DMS53 treated with DMSO at 0.1 percent for 48 hours (cell line): Measurements from ENCODE around the gene GAS7.

Experiments
- DNase-seq: peaks from one replicate; lab custom pipeline; 2025; ENCODE audit not compliant: unreplicated experiment; lab: John Stamatoyannopoulos, UW

The GAS7 gene

DNA sequence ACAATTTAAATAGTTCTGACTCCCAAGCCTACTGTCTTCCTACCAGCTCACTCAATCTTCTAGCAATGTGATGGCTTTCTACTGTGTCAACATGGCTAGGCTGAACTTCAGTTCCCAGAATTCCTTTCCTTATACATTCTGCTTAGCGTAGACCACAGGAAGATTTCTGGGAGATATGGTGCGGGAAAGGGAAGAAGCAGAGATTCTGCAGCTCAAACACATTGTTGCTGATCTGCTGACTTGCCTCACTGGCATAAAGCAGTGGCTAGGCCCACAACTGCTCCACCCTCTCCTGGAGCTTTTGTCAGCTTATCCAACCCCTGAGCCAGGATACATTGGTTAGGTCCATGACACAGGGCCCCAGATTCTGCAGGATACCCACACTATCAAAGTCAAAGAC lies 58.8 kb downstream of the GAS7 start:
- DNase-seq: no peak

DNA sequence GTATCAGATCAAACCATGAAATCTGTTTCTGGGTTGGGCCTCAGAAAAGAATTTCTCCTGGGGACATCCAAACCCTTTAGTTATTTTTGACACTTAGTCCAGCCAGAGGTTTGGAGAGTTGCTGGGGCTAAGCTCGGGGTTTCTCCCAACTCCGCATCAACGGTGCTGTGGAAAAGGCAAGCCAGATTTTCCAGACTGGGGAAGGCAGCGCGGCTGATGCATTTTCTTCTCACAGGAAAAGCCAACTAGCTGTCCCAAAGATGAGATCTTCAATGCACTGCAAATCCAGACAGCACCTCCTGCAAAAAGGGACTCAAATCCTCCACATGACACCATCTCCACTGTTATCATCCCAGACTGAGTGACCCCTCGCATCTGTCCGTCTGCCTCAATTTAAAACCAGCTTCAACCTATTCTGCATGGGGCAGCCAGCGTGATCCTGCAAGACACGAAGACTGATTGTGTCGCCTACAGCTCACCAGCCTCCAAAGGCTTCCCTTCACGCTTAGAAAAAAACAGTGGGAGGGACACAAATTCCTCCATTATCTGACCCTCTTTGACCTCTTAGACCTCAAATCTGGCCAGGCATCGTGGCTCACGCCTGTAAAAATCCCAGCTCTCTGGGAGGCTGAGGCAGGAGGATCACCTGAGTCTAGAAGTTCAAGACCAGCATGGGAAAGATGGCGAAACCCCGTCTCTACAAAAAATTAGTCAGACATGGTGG lies 62.0 kb downstream of the GAS7 start:
- DNase-seq: no peak

DNA sequence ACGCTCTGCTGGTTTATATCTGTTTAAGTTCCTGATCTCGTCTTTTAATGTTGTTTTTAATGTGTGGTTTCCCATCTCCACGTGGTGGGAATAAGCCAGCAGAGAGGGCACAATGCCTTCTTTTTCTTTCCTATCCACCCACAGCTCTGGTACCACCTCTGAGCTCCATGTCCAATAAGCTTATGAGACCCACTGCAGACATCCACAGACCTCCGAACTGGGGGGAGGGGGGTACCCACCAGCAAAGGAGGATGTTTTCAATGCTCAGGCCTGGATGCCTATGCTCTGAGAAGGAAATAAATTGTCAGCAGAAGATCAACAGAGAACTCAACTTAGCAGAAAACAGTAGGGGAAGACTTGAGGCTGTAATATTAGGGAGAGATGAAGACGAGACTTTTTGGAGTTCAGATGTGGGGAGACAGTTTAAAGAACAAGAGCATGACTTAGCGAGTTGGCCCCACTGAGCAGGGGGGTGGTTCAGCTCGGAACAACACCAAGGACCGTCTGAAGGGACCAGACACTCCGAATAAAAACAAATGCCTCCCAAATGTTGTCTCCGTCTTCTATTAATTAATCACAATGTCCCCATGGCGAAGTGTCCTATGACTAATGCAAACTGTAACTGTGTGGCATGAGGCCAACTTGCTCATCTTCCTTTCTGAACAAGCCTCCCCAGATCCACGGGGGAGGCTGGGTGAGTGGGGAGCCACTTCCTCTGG lies 62.7 kb downstream of the GAS7 start:
- DNase-seq: no peak

DNA sequence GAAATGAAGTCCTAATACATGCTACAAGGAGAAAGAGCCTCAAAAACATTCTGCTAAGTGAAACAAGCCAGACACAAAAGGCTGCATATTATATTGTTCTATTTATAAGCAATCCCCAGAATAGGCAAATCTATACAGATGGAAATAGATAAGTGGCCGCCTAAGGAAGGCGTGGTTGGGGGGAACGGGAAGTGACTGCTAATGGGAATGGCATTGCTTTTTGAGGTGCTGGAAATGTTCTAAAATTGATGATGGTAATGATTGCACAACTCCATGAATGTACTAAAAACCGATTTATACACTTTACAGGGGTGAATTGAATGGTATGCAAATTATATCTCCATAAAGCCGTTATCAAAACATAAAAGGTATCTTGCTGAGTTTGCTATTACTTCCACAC lies 67.7 kb downstream of the GAS7 start:
- no peak for DNase-seq

DNA sequence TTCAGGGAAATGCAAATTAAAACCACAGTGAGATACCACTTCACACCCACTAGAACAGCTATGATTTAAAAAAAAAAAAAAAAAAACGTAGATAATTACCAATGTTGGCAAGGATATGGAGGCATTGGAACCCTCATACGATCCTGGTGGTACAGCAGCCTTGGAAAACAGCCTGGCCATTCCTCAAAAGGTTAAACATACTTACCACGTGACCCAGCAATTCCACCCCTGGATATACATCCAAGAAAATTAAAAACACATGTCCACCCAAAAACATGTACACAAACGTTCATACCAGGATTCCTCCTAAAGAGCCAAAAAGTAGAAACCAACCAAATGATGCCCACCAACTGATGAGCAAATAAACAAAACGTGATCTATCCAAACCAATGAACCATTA lies 68.1 kb downstream of the GAS7 start:
- no peak for DNase-seq

DNA sequence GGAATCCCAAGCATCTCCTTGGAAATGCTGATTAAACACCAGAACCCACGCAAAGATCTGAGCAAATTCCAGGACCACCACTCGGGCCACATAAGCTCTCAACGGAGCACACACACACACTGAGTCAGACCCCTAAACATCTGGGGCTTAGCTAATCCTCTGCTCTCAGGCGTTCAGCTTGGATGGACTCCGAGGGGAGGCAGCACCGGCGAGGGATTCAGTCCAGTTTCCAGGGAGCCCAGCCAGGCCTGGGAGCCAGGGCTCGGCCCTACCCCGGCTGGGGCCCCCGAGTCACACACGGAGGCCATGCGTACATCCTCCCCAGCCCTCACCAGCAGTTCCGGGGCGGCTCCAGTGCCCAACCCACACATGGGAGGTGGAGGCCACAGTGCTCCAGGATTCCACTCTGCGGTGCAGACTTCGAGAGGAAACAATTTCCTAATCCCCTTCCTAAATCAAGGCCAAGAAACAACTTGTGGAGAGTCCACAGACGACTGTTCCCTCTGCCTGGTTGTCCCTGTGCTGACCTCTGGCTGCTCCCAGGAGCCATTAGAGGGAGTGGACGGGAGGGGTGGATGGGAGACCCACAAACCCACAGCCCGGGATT lies 70.5 kb downstream of the GAS7 start:
- no peak for DNase-seq

DNA sequence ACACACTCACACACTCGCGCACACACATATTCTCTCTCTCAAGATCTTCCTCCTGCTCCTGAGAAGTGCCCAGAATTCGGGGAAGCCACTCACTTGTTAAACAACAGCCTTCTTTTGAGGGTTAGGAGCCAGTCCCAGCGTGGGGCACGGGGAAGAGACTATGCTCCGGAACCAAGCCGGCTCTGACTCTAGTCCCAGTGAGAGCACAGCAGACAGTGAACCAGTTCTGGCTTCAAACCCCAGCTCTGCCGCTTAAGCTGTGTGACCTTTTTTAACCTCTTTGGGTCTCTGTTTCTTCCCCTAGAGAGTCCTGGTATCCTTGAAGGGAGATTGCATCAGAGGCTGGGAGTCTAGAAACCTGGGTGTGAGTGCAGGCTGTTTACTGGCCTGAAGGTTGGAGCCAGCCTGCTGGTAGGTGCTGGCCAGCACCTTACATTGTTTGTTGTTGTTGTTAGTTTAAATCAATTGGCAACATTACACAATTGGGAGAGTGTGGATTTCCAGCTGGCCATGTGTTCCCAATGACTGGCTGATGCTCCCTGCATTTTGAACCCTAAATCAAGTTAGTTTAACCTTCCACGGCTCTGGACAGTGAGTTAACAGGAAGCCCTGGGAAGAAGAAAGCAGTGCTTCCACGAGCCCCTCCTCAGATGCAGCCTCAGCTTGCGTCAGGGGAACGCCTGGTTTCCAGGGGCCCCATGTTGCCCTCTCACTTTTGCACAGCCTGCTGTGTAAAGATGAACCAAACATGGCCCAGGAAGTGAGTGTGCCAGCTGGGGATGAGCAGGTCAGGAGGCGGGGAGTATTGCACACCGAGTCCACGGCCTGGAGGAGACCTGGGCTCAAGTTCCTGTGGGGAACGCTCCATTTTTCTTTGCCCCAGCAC lies 71.5 kb downstream of the GAS7 start:
- DNase-seq: no peak

DNA sequence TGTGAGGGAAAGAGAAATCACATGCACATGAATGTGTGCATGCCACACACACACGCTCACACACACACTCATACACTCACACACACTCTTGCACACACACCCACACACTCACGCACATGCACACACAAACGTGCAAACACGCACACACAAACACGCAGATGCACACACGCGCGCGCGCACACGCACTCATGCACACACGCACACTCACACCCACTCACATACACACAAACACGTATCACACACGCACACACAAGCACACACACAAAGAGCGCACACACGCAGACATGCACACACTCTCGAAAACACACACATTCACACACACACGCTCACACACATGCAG lies 72.2 kb downstream of the GAS7 start:
- DNase-seq: no peak

DNA sequence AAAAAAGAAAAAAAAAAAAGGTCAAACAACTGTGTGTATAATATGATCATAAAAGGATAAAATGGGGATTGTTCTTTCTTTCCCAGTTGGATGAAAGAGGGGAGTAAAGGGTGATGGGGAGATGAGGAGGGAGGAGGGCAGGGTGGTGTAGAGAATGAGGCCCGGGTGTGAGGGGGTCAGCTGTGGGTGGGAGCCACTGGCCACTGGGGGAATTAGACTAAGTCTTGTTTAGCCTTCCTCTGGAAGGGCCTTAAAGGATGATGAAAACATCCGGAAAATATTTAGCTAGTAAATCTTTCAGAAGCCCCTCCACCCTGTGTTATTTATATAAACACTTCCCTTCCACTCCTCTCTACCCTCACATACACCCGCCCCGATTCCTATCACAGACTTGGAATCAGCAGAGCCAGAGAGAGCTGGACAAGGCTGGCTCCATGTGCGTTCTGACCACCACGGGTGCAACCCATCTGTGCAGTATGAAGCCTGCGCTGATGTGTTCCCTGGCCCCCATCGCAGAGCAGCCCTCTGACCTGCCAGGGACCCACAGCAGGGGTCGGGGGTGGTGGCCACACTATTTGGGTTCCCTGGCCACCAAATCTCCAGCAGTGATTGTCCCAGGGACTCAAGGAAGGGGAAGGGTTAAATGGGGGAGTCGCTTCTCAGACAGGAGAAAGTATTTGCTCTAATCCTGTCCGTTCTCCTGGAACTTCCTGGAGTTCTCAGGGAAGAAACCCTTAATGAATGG lies 72.7 kb downstream of the GAS7 start:
- no peak for DNase-seq

DNA sequence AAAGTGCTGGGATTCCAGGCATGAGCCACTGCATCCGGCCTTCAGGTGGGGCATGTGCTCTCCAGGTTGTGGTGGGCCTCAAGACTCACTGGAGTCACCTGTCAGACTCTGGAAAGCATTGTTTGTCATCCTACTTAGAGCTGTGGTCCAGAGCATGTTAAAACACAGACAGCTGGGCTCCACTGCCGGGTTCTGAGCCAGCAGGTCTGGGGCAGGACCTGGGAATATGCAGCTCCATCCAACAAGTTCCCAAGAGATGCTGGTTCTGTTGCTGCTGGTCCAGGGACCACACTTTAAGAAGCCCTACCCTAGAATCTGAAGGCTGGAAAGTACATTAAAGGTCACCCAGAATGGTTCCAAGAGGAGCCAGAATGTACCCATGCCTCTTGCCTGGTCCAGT lies 75.3 kb downstream of the GAS7 start:
- no peak for DNase-seq

DNA sequence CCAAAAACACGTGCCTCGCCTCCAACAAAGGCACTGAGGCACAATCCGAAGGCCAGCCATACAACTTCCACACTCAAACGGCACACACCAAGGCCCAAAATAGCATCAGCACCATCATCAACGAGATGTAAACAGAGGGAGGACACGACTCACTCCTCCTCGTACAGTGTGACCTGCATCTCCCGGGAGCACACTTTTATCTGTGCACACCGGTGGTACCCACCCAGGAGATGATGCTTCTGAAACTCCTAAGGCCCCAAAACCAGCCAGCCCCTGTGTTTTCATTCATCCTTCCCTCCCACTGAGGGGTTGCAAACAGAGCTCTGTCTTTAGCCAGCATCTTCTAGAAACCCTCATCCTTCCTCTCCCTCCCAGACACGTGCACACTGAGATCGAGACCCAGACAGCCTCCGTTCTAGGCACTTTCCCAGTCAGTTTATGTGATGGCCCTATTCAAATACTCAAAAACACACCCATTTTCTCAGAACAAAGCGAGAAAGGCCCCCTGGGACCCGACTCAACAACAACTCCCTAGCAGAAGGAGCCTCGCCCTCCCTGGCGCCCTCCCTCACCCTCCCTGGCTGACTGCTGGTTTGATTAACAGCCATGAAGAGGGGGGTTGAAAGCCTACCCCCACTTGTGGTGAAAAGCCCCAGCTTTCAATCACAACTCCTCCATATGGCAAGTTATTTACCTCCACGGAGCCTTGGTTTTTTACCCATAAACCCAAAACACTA lies 76.3 kb downstream of the GAS7 start:
- no peak for DNase-seq

DNA sequence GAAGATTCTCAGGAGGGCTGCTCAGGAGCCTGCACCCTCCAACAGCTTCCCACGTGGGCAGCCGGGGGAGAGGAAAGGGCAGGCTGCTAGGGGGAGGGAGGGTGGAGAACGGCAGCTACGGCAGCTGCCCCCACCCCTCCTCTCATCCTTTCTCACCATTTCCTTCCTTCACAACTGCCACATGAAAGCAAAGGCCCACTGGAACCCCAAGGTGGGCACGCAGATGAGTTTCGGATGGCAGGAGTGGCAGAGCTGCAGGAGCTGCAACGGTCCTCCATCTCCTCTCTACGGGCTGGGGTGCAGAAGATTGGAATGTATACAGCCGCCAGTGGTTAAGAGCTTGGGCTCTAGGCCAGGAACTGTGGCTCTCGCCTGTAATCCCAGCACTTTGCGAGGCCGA lies 77.7 kb downstream of the GAS7 start:
- DNase-seq: no peak

DNA sequence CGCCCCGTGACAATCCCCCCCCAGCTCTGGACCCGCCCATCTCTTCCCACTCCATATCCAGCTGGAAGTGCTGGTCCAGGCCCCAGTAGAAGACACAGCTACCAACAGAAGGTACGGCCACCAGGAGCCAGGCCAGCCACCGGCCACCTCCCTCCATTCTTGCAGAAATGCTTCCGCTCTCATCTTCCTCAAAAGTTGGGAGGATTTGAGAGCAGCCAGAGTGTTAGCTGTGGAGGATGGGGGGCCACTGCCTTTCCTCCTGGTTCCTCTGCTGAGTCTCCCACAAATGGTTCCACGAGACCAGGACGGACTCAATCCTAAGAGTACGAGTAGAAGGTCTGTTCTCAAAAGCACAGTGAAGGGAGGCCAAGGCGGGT lies 78.3 kb downstream of the GAS7 start:
- DNase-seq: no peak

DNA sequence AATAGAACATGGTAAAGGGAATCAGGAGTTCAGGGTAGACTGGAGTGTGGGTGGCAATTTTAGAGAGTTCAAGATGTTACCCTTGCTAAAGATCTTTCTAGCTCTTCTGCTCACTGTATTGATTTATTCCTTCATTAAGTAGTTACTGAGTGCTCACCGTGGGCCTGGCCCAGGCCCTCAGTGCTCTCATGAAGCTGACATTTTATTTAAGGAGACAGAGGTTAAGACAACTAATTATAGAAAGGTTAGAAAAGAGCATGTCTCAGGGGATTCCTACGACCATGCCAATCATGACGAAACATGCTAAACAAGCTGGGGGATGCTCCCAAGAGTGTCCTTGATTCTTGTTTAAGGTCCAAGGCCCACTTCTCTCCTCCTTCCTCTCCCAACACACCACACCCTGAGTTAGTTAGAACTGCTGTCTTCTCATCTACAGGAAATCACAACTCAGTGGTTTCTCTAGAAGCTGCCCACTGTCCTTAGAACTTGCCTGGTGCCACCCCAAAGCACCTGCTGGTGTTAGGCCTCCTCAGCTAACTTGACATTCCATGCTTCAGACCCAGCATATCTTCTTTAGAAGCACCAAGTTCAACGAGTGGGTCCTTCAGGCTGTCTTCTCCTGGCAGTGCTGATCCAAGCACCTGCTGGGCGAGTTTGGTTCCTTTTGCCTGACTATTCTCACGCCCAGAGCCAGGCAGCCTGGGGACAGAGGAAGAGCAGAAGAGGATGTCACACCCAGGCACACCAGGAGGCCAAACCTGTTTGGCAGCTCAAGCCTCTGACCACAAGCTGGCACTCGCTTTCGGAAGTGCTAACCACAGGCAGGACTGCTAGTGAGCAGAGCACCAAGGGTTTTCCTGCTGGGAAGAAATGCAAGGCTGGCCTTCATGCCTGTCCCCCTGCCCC lies 79.0 kb downstream of the GAS7 start:
- DNase-seq: no peak

DNA sequence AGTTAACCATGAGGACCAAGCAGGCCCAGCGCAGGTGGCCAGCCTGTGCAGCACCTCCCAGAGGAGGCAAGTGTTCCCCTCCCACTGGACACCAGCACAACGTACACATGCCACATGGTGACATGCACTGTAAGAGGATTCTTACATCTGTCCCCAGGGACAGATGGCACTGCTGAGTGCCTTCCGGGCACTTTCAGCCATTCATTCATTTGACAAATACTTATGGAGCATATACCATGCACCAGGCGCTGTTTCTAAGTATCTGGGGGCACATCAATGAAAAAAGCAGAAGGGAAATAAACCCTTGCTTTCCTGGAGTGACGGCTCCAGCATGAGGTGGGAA lies 79.6 kb downstream of the GAS7 start:
- DNase-seq: no peak

DNA sequence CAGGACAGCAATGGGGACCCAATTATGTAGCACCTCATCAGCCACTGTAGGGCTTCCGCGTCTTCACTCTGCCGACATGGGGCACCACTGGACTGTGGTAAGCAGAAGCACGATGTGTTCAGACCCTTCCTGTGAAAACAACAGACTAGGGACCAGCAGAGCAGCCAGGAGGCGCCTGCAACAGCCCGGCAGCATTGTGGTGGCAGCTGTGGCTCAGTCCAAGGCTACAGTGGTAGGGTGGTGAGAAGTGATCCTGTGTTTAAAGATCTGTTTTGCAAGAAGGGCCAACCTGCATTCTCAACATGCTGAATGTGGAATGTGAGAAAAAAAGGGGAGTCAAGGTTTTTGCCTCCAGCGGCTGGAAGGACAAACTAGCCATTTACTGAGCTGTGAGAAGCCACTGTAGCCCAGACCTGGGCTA lies 80.8 kb downstream of the GAS7 start:
- no peak for DNase-seq

DNA sequence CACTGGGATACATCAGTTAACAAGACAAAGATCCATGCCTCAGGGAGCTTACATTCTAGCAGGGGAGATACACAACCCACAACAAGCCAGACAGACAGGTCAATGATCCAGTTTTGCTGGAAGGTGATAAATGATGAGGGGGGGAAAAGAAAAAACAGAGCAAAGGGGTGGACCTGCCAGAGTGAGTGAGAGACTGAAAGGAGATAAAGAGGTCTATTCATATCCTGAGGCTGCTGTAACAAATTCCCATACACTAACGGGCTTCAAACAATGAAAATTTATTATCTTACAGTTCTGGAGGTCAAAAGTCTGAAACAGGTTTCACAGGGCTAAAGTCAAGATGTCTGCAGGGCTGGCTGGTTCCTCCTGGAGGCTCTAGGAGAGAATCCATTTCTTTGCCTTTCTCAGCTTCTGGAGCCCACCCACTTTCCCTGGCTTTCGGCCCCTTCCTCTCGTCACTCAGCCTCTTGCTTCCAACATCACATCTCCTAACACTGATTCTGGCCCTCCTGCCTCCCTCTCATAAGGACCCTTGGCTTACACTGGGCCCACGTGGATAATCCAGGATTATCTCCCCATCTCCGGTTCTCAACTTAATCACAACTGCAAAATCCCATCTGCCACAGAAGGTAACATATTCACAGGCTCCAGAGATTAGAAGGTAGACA lies 81.5 kb downstream of the GAS7 start:
- no peak for DNase-seq

DNA sequence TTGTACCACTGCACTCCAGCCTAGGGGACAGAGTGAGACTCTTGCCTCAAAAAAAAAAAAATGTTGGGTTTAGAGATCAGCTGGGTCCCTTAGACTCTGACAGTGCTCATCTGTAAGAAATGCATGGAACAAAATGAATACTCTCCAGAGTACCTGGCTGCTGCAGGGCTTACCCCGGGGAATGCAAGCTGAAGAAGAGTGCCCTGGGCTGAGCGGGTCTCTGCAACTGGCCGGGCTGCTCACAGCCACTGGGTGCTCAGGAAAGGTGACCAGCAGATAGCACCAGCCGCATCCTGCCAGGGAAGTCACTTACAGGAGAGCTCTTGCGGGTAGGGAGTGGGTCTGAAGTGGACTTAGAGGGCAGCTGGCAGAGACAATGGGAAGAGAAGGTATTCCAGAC lies 82.1 kb downstream of the GAS7 start:
- DNase-seq: no peak

DNA sequence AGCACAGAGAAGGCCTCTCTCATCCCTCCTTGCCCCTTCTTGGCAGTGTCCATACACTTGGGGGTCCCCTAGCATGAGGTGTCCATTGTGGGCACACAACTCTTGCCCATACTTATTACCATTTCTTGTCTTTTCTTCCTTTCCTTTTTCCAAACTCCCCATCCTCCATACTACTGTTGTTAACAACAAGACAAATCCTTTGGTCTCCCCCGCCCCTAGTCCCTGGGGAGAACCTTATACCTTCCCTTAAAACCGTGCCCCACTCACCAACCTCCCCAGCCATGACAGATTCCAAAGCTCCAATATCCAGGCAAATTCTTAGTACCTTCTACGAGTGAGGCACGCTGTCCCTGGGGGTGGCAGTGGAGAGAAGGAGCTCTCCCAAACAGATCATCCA lies 82.9 kb downstream of the GAS7 start:
- DNase-seq: no peak
